NCI-H1930 (cell line): ENCODE data around the gene THTPA.
A peak's percentile ranks its signal among the peaks of the same experiment; 100 is the strongest.
"Not testable (repeated sequence)": the region's sequence is repeated elsewhere in the genome, so short reads cannot be mapped to it uniquely, and the experiment has no call there.

Experiments used
- DNase-seq, 2 experiments: peaks; one replicate each; lab custom pipeline; 2025; lab: John Stamatoyannopoulos, UW

The THTPA gene

GRCh38 chr14:23533652-23534435 lies 22.2 kb upstream of the THTPA start:
- DNase-seq: no peak

GRCh38 chr14:23535943-23536342 lies 20.1 kb upstream of the THTPA start:
- DNase-seq: no peak

- no peak for DNase-seq
These were observed 19.6 kb upstream of the THTPA start for GRCh38 chr14:23536494-23536893.

- not testable (repeated sequence) for DNase-seq
These were observed 19.2 kb upstream of the THTPA start for GRCh38 chr14:23536906-23537305.

GRCh38 chr14:23537351-23538049 lies 18.6 kb upstream of the THTPA start:
- DNase-seq: no peak

- DNase-seq: no peak
These were observed 17.9 kb upstream of the THTPA start for GRCh38 chr14:23538050-23538718.

GRCh38 chr14:23538785-23539184 lies 17.3 kb upstream of the THTPA start:
- no peak for DNase-seq

- peak; percentile 7 to 31 for DNase-seq
These were observed 16.6 kb upstream of the THTPA start for GRCh38 chr14:23539248-23540140.

- DNase-seq: no peak
These were observed 16.0 kb upstream of the THTPA start for GRCh38 chr14:23540141-23540469.

GRCh38 chr14:23542261-23542660 lies 13.8 kb upstream of the THTPA start:
- DNase-seq: no peak

GRCh38 chr14:23543403-23543802 lies 12.7 kb upstream of the THTPA start:
- DNase-seq: no peak

- peak; percentile 63 to 64 for DNase-seq
These were observed 11.3 kb upstream of the THTPA start for GRCh38 chr14:23544511-23545447.

GRCh38 chr14:23545740-23546365 lies 10.2 kb upstream of the THTPA start:
- DNase-seq: no peak

GRCh38 chr14:23546450-23547035 lies 9.5 kb upstream of the THTPA start:
- no peak for DNase-seq

- no peak for DNase-seq
These were observed 8.1 kb upstream of the THTPA start for GRCh38 chr14:23547924-23548323.

- peak in 1 of 2 experiments; percentile 12 for DNase-seq
These were observed 7.4 kb upstream of the THTPA start for GRCh38 chr14:23548351-23549318.

GRCh38 chr14:23550131-23550811 lies 5.8 kb upstream of the THTPA start:
- no peak for DNase-seq

GRCh38 chr14:23550812-23551265 lies 5.2 kb upstream of the THTPA start:
- no peak for DNase-seq
